Hematopoietic multipotent progenitor cell treated with erythropoietin and hydrocortisone succinate and interleukin-3 and kit ligand, for 17 days (in vitro differentiated cells): Measurements from ENCODE around the gene NCOA7.
A peak's percentile ranks its signal among the peaks of the same experiment; 100 is the strongest.
"Not testable (repeated sequence)": the region's sequence is repeated elsewhere in the genome, so short reads cannot be mapped to it uniquely, and the experiment has no call there.

Experiments
- DNase-seq: peaks from one replicate; pipeline ENCODE4 v3.0.0-alpha.2; 2015; ENCODE audit warnings: low spot score

Gene NCOA7

DNA sequence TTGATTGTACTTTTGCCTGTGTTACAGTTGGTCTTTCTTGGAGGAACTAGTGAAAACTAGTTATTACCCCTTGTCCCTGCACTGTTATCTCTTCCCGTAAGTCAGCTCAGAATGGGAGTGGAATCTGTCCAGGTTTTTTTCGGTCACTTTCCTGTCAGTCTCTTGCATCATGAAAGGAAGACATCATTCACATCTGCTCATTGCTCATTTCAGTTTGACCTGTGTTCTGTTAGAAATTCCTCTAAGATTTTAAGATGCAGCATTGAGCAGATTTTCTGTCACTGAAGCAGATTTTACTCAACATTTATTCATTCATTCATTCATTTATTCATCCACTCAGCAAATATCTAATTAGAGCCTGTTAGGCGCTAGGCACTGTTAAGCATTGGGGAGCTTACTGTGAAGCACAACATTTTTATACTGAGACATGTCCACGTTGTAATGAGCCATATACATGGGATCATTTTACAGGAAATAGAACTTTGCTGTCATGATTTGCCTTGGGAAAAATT, 132.7 kb downstream of the NCOA7 start:
- peak; percentile 51 for DNase-seq

DNA sequence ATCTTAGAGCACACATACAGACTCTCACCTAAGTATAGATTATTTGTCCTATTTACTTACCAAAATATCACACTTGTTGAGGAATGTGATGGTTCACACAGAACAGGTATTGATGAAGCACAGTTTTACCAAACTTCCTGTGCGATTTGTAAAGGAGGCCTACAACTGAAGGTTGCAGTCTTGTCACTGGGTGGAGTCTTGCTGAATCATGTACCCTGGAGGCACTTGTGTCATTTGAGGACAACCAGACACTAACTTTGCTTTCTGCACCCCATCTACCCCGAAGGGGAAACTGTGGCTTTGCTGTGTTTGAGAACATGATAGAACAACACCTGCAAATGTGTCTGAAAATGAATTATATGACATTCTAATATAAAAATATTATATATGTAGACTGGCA, 133.4 kb downstream of the NCOA7 start:
- DNase-seq = peak; percentile 86

GRCh38 chr6:125924697-125925358, 134.1 kb downstream of the NCOA7 start:
- DNase-seq = no peak

DNA sequence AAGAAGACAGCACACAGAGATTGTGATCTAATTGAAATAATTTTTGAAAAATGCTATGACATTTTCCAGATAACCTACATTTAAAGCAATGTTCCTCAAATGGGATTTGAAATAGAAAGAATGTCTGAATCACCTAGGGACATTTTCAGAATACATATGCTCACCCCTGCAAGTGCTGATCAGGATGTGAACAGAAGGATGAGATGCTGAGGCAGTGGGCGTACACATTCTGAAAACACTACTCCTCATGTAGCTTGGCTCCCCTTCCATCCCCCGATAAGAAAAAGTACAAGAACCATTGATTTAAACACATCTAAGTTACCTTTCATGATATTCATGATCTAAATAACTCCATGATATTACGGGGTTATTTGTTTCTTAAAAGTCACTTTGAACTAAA, 136.0 kb downstream of the NCOA7 start:
- DNase-seq = no peak

- no peak for DNase-seq
Measured at GRCh38 chr6:125927761-125928160, 137.0 kb downstream of the NCOA7 start.

DNA sequence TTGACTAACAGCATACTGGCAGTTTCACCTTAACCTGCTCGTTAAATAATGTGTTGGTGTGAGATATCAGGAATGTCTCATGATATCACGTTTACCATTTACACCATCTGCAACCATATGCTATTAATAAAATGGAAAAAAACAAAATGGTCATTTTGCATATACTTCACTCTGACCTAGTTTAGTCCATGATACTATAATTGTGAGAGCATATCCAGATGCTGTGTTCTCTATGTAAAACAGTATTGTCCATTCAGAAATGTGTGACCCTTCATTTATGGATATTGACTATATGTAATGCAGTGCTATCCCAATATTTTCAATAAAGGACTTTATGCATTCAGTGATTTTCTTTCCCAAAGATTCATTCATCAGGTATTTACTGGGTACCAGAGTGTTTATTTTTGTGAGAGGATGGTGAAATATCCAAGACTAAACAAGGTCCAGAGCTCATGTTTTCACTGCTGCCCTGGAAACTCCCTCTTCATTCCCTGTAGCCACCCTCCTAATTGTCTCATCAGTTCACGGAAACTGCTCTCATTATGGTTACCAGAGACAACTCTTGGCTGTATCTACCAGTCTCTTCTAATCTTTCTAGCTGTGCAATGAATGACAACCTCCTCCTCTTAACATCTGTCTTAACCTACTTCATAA, 140.1 kb downstream of the NCOA7 start:
- no peak for DNase-seq

- DNase-seq = no peak
Measured at GRCh38 chr6:125931733-125932450, 141.1 kb downstream of the NCOA7 start.

DNA sequence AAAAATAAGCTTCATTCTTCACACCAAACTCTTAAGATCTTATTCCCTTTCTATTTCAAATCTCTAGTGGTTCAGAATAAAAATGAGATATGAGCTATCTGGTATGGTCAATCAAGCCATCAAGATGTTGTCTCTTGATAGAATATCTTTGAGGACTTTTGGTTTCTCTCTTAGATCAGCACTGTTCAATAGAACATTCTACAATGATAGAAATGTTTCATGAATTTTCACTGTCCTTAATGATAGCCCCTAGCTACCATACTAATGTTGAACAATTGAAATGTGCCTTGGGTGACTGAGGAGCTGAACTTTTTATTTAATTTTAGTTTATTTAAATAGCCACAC, 141.7 kb downstream of the NCOA7 start:
- no peak for DNase-seq

GRCh38 chr6:125935520-125935919, 144.8 kb downstream of the NCOA7 start:
- not testable (repeated sequence) for DNase-seq

GRCh38 chr6:125939026-125939425, 148.3 kb downstream of the NCOA7 start:
- no peak for DNase-seq

GRCh38 chr6:125939791-125940190, 149.0 kb downstream of the NCOA7 start:
- DNase-seq = no peak

- DNase-seq = no peak
Measured at GRCh38 chr6:125940247-125941041, 149.7 kb downstream of the NCOA7 start.

GRCh38 chr6:125942672-125943527, 152.1 kb downstream of the NCOA7 start:
- DNase-seq = no peak

- no peak for DNase-seq
Measured at GRCh38 chr6:125943528-125944433, 153.0 kb downstream of the NCOA7 start.

DNA sequence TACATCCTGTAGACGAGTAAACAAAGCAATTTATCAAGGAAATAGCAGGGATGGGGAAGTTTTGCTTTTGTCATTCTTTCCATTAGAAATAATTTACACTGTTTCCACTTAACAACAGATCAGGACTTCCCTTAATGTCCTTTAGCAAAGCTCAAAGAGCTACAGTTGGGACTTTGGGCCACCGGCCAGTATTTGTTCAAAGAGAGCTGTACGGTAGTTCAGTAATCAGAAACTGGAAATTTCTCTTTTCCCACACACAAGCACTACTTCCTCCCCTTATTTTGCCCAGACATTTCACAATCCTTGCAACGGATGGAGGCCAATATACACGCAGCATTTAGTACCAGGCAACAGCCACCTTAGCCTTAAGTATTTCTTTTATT, 153.7 kb downstream of the NCOA7 start:
- DNase-seq = no peak

GRCh38 chr6:125944896-125945295, 154.1 kb downstream of the NCOA7 start:
- no peak for DNase-seq

DNA sequence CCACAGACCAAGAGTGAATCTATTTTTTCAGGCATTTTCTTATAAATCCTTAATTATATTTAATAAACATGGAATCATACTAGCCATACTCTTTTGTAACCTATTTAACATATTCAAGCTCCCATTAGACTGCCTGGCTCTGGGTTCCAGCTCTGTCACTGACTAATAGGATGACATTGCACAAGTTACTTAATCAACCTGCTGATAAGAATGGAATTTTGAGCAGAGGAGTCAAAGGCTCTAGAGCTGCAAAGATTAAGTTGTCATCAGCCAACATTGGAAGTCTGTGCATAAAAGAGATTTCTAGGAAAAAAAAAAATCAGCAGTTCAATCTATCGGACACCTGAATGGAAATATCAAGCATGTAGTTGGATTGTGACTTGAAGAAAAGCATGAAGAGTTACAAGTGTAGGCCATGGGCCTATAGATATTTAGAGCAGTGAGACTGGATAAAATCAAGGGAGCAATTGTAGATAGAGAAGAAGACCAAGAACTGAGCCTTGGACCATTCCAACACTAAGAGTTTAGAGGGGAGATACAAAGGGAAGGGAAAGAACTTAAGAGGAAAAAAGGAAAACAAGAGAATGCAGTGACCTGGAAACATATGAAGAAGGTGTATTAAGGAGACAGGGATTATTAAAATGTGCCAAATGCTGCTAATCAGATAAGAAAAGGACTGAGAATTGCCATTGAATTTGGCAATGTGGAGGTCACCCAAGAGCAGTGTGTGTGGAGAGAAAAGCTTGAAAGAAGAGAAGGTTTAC, 154.8 kb downstream of the NCOA7 start:
- peak; percentile 84 for DNase-seq

DNA sequence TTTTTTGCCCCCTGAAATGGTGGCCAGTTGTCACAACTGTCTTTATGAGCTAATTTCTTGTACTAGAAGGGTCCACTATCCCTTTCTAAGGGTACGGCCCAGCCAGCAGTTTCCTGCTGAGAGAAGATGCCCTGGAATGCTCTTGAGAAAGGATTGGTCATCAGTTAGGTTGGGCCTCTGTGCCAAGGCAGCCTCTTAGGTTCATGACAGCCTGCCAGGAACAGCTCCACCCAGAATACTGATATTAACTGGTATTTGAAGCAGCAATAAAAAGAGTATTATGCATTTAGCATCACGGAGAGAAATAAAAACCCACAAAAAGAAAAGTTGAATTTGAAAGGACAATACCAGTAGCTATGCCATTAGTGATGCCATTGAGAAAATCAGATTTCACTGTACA, 156.9 kb downstream of the NCOA7 start:
- peak; percentile 64 for DNase-seq

DNA sequence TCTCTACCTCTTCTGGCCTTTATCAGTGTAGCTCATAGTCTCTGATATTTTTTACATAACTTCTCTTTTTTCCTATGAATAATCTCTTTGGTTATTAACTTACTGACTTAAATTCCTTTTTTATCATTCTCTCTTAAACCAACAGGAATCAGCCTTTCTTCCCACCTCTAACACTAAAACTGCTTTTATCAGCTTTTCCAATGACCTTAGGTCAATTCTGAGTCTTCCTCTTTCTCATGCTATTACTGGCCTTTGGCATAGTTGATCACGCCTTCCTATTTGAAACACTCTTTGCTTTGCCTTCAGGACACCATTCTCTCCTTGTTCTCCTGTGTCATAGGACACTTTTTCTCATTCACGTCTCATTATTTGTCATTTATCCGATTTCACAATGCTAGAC, 157.7 kb downstream of the NCOA7 start:
- DNase-seq = no peak

DNA sequence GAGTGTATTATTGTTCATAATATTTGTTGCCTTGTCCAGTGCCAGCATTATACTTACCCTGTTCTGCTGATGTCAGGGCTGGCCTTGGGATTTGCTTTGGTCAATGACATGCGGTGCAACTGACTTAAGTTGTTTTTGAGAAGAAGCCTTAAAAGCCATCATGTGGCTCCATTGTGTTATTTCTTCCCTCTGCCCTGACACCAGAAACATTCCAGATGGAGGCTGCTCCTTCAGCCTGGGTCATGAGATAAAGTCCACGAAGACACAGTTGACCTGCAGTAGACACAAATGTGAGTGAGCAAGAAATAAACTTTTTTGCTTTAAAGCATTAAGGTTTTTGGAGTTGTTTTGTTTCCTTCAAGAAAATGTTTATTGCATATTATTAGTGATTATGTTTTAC, 158.3 kb downstream of the NCOA7 start:
- DNase-seq = no peak
